CD4-positive, alpha-beta T cell treated with Interleukin-6 at 100 ng/mL for 8 hours (primary cell): Measurements from ENCODE around the gene CYP27A1.
"Not testable (repeated sequence)": the region's sequence is repeated elsewhere in the genome, so short reads cannot be mapped to it uniquely, and the experiment has no call there.

Source experiments
- DNase-seq: peaks from one replicate; pipeline ENCODE4 v3.0.0-alpha.2; 2020; ENCODE audit warnings: mixed read lengths, low spot score

CYP27A1 gene

DNA sequence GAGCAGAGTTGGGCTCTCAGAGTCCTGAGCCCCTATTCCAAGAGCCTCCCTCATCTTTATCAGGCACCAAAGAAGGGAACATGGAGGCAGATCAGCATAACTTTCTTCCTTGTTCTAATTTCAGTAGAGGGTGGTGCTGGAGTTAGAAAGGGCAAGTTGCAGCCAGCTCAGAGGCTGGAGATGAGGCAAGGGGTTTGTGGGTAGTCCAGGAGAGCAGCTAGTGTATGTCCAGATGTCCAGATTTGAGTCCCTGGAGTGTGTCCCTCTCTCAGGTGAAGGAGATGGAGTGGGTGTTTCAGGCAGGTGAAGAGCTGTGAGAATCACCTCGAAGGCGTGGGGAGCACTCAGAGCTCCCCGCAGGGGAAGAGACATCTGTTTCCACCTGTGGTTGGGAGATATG is 50.1 kb downstream of the CYP27A1 start:
- DNase-seq = no peak

DNA sequence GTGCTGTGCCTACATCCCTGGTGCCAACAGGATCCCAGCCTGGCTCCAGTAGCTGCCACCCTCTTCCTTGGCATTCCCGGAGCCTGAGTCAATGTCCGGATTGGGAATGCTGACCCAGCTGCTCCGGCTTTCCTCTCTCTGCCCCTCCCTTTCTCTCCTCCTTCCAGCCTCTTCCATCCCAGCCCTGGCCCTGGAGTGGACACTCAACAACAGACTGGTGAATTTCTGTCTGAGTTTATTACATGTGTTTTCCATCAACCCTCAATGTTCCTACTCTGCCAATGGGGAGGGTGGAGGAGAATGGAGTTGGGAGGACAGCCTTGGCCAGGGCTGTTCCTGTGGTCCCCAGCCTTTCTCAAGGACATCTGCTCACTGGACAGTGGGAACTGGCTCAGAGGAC is 50.6 kb downstream of the CYP27A1 start:
- DNase-seq = no peak

DNA sequence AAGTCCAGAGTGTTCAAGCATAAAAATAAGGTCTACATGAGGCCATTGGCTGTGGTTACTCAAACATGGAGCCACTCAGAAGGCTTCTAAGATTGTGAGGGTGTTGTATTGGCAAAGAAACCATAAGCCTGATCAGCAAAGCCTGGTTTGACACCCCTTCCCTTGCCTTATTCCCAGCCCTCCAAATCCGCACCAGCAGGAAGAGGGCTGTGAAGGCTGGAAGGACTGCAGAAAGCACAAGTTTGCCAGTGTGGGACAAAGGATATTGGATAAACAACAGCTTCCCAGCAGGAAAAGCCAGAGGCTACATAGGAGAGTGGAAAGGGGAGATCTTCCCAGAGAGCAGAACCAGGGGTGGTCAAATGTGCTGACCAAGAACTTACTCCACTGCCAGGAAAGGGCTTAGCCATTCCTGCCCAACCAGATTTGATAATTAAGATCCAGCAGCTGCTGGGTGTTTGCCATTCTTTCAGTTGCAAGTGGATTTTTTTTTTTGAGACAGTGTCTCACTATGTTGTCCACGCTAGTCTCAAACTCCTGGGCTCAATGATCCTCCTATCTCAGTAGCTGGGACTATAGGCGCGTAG is 51.2 kb downstream of the CYP27A1 start:
- DNase-seq = no peak

DNA sequence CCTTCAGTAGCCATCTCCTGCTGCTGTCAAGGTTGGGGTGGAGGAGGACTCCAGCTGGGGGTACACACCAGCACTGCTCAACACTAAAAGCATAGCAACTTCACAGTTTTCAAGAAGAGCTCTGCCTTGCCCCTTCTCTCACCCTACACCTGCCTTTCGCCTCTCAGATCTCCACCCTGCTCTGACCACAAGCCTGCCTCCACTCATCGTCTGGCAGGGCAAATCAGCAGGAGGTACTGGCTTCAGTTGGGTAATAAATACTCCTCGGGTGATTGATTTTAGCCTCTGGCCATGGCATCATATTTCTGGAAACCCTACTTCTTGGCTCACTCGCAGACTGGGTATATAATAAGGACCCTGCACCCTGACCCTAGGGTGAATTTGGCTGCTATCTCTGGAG is 52.7 kb downstream of the CYP27A1 start:
- no peak for DNase-seq

DNA sequence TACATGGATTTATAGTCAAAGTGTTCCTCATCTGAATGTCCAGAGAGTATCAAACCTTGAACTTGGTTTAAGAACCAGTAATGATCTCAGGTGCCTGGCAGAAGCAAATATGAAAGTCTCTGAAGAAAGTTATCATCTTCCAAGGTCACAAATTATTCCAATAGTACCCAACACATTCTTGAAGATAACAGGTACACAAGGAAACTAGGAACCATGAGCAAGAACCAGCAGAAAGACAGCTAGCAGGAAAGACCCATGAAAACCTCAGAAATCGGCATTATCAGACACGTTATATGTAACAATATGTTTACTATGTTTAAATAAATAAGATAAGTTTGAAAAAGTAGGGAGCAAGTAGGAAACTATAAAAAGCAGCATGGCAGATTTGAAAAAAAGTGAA is 55.5 kb downstream of the CYP27A1 start:
- no peak for DNase-seq

DNA sequence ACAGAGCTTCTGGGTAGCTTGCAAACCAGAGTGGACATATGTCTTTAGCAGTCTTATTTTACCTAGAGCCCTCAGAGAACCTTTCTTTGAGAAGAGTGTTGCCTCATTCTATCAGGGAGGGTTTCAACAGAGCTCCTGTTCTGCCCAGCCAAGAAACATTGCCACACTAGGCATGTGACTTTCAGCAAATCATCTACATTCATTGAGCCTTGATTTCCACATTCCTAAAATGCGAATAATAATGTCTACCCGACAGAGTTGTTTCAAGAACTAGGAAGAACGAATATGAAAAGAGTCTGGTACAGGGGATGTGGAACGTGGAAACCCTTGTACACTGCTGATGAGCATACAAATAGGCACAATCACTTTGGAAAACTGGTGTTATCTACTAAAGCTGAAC is 57.5 kb downstream of the CYP27A1 start:
- DNase-seq = no peak

DNA sequence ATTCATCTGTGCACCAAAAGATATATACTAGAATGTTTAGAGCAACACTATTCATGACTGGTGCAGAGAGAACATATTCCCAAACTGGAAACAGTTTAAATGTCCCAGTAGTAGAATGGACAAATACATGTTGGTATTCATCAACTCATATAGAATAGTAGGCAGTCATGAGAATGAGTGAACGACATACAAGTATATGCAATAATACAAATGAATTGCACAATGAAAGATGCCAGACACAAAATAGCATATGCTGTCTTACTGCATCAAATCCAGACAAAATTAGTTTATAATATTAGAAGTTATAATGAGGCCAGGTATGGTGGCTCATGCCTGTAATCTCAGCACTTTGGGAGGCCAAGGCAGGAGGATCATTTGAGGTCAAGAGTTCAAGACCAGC is 57.9 kb downstream of the CYP27A1 start:
- no peak for DNase-seq

DNA sequence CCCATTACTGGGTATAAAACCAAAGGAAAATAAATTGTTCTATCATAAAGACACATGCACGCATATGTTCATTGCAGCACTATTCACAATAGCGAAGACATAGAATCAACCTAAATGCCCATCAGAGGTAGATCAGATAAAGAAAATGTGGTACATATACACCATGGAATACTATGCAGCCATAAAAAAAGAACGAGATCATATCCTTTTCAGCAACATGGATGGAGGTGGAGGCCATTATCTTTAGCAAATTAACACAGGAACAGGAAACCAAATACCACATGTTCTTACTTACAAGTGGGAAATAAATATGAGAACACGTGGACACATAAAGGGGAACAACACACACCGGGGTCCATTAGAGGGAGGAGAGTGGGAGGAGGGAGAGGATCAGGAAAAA is 62.4 kb downstream of the CYP27A1 start:
- not testable (repeated sequence) for DNase-seq

DNA sequence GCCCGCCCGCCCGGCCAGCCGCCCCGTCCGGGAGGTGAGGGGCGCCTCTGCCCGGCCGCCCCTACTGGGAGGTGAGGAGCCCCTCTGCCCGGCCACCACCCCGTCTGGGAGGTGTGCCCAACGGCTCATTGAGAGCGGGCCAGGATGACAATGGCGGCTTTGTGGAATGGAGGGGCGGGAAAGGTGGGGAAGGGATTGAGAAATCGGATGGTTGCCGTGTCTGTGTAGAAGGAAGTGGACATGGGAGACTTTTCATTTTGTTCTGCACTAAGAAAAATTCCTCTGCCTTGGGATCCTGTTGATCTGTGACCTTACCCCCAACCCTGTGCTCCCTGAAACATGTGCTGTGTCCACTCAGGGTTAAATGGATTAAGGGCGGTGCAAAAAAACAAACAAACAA is 65.0 kb downstream of the CYP27A1 start:
- not testable (repeated sequence) for DNase-seq

DNA sequence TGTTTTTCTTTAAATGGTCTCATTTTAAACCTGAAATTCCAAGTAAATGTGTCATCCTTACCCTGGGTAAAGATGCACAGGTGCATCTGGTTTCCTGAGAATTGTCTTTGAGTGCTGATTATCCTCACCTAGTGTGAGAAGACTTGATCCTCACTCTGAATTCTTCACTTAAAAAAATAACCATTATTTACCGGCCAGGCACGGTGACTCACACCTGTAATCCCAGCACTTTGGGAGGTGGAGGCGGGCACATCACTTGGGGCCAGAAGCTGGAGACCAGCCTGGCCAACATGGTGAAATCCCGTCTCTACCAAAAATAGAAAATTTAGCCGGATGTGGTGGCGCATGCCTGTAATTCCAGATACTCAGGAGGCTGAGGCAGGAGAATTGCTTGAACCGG is 67.8 kb downstream of the CYP27A1 start:
- DNase-seq = no peak

DNA sequence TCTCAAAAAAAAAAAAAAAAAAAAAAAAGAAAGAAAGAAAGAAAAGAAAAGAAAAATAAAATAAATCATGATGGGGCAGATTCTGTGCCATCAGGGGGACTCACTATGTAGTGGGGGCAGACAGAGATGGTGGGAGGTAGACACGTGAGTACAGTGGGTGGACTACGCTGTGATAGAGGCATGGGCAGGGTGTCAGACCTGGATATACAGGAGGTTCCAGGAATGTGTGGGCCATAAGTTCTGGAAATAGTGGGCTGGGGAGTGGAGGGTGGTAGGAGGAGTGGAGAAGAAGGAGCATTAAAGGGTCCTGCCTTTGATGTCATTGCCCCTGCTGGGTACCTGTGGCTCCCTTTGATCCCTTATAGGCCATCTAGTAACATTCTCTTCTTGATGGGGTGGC is 68.8 kb downstream of the CYP27A1 start:
- DNase-seq = no peak

DNA sequence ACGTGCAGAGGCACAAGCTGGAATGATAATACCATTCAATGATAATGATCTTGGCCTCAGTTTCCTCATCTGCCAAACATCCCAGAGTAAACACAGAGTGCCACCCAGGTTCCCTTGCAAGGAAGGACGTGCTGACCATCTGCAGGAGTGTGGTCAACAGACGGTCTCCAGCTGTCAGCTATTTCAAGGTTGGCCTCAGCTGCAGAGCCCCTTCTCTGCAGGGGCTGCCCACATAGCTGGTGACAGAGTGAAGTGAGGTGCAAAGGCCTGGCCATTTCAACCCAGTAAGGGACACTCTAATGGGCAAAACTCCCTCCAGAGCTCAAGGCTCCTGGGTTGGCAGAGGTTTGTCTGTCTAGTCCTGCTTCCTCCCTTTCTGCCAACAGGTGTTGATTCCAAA is 69.3 kb downstream of the CYP27A1 start:
- DNase-seq = no peak

DNA sequence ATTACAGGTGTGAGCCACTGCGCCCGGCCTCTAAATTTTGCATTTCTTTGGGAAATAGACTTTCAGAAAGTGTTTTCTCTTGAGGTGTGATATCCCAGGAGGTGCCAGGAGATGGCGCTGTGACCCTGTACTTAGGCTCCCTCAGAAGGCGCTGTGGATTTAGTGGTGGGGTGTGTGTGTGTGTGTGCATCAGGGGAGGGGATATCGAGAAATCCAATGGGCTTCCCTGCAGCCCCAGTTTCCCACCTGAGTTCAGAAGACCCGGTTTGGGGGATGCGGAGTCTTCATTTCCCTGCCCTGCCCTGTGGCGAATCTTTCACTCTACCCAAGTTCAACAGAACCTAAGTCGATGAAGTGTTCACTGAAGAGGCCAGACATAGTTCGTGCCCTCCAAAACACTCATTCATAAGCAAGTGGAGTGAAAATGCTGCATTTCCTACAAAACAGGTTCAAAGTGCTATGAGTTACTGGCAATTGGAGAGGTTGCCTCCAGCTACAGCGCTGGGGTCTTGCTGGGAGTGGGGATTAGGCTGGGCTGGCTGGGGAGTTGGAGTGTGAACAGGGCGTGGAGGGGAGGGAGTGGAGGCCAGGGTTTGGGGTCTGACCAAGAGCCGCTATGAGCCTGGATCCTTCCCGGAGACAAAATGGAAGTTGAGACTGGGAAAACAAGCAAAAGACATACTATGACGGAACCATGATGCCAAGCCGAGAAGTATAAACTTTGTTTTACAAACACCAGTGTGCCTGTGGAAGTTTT is 71.1 kb downstream of the CYP27A1 start:
- peak; percentile 60 for DNase-seq

DNA sequence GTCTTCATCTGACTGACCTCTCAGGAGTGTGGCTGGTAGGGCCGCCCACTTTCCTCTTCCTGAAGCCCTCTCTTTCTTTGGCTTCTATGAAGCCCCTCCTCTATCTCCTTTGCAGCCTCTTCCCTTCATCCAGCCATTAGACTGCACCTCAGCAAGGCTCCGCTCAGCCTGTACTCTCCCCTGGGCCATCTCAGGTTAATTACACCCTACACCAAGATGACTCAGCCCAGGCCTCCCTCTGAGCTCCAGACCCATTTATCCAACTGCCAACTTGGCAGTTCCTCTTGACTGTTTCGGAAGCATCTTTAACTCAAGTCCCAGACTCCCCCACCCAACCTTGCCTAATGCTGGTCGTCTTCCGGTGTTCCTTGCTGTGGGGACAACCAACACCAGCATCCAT is 71.8 kb downstream of the CYP27A1 start:
- DNase-seq = no peak

DNA sequence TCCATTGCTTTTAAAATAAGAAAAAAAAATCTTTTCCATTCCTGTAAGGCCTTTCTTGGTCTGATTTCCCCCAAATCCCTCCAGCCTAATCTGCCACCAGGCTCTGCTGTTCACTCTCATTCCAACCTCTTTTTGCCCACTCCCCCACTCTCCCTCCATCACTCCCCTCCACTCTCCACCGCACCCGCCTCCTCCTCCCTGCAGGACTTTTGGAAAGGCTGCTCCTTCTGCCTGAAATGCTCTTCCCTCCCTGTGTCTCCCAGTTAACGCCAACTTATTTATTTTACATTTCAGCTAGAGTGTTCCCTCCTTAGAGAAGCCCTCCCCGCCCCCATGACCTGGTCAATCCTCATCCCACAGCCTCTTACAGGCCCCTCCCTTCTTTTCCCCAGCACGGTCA is 72.9 kb downstream of the CYP27A1 start:
- DNase-seq = no peak

DNA sequence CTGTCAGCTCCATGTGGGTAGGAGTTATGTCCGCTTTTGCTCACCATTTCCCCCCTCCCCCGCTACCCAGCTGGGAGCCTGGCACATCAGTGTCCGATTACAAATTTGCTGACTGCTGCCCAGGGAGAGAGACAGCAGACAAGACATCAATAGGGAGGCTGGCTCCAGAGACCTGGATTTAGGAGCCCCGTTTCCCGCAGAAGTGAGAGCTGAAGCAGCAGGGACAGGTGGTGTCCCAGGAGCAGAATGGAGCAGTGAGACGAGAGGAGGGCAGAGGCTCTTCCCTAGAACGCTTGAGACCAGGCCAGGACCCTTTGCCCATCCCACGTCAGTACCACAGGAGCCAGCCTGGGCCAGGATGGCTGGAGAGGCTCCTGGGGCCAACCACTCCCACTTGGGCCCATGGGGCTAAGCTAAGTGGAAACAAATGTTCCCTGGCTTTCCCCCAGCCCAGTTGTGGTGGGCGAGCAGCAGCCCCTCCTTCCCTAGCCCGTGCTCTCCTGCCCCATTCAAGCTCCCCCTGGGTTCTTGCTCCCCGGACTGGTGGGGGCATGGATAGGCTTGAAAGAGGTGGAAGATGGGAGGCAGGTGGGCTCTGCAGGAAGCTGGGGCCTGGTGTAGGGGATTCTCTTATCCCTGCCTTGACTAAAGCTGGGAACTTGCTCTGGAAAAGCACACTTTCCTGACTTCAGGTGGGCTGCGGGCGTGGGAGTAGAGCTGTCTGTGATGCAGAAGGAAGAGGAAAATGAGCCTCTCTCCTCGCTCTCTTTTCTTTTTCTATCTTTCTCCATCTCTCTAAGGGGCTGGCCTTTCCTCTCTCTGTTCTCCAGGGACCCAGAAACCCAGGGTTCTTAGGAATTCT is 73.6 kb downstream of the CYP27A1 start:
- no peak for DNase-seq

DNA sequence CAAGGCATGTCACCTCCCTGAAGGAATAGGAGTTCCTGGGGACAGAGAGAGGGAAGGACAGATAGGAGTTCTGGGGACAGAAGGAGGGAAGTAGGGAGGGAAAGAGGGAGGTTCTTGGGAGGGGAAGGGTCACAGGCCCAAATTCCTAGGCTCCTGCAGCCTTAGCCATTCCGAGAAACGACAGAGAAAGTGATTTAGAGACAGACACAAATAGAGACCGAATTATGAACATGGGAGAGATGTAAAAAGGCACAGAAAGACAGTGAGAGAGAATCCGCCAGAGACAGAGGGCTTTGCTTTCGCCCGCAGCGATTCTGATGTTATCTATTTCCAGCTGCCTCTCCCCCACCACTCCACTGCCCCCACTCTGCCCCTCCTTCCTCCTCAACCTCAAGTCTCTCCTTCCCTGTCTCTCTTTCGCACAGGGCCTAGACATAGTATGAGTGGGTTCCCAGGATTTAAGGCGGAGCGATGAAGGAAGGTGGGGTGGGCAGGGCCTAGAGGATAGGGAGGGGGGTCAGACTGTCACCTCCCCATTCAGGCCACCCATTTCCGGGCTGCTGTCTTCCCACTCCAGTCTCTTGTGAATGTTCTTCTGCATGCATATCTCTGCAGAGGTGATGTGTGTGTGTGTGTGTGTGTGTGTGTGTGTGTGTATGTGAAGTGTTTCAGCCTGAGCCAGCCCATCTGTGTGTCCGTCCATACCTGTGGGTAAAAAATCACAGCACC is 74.4 kb downstream of the CYP27A1 start:
- no peak for DNase-seq

DNA sequence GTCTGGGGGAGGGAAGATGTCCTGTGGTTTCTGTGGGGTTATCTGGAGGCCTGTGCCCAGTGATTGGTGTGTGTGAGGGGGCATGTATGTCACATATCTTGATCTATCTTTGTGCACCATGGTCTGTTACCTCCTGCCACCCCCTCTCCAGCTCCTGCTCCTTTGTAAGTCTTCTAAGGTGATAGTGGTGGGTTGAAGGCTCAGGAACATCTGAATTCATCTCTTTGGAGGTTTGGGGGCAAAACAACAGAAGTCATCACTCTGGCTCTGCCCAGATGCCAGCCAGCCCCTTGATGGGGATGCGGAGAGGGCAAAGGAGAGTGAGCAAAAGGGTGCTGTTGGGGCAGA is 74.9 kb downstream of the CYP27A1 start:
- no peak for DNase-seq

DNA sequence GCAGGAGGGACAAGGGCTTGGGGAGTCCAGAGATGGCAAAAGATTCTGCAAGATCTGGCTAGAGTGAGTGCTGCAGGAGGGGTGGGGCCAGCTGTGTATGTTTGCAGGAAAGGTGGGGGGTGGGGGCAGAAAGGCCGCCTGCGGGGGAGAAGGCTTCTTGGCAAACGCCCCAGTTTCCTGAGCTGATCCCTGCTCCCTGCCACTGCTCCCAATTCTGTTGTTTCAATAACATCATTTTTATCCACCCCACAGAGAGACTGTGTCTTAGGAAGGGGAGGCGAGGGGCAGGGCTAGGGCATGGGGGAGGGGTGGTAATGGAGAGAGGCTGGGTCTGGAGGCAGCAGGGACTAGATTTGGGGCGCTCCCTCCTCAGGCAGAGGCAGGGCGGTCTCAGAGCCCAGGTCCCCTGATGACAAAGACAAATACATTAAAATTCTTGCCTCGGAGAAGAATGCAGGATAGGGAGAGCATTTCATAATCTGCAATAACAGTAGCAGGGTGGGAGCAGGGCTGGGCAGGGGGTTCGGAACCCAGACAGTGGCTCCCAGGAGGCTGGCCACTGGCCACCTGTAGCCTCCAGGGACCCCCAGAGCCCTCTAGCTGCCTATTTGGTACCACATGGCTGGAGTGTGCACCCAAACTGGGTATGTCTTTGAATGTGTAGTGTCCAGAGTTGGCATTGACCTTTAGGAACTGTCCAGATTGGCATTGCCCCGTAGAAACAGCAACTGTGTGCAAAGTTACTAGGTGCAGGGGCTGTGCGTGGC is 75.6 kb downstream of the CYP27A1 start:
- DNase-seq = no peak

DNA sequence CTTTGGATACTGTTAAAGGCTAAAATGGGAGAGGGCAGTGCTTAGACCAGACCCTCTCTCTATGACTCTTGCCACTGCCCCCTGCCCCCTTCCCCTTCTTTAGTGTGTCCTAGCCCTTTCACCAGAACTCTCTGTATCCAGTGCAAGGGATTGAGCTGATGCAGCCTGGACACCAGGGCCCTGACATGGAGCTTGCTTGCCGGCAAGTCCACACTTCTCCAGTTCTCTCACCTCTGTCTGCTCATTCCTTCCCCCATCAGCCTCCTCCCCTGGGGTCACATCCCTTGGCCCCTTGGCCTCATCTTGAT is 76.1 kb downstream of the CYP27A1 start:
- no peak for DNase-seq

DNA sequence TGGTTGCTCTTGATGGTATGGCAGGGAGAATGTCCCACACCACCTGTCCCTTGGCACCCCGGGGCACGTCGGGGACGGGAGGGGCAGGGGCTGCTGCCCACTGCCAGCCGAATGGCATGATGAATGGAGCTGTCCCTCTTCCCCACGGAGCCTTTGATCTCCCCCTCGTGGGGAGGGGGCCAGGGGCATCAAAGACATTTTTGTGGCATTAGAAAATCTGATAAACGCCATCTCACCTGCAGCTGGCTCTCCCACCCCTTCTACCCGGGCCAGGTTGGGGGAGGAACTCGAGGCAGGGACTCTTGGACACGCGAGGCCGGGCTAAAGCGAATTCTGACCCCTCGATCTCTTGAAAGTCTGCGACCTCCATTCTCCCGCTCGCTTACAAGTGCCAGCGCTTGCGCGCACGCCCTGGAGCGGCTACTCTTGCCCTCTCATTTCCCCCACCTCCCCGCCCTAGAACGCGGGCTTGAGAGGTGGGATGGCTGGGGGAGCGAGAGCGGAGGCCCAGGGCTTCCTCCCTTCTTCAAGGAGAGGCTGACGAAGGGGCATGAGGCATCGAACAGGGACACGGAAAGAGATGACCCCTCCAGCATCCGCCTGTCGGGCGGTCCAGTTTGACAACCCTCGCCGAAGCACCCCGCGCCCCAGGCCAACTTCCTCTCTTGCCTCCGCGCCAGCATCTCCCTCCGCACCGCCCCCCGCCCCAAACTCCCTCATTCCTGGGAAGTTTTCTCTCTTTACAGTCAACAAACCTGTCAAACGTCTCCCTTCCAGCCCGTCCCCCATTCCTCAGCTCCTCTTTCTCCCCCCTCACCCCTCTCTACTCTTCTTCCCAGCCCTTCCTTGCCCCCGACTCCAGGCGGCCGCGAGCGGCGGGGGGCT is 77.0 kb downstream of the CYP27A1 start:
- DNase-seq = no peak
